HG02870 (cell line): Measurements from ENCODE around the gene C11orf42.

ENCODE experiments used
- ATAC-seq: cut with Tn5 transposase; IDR thresholded peaks from one replicate; pipeline ENCODE4 v1.9.1; 2021; ENCODE audit warnings: mild to moderate bottlenecking, moderate library complexity; ENCODE audit not compliant: unreplicated experiment

The C11orf42 gene

GRCh38 chr11:6251990-6252473 lies 46.7 kb downstream of the C11orf42 start:
- ATAC-seq = no peak

- ATAC-seq = peak; percentile 84
These were observed 47.8 kb downstream of the C11orf42 start for GRCh38 chr11:6253197-6253596.

GRCh38 chr11:6258141-6258540 lies 52.8 kb downstream of the C11orf42 start:
- ATAC-seq = no peak

GRCh38 chr11:6258571-6259081 lies 53.3 kb downstream of the C11orf42 start:
- ATAC-seq = no peak

GRCh38 chr11:6260207-6260726 lies 54.9 kb downstream of the C11orf42 start:
- no peak for ATAC-seq
